ENCODE measurements around the gene PLK5. TPM values are rescaled to one million over a fixed set of nuclear protein-coding genes. Genes with fewer than 3 reads are reported as not detected.
A peak's percentile ranks its signal among the peaks of the same experiment; 100 is the strongest.

Gene PLK5
- total RNA-seq, 1 experiment from 2014 or later, result 1.4 TPM

DNA sequence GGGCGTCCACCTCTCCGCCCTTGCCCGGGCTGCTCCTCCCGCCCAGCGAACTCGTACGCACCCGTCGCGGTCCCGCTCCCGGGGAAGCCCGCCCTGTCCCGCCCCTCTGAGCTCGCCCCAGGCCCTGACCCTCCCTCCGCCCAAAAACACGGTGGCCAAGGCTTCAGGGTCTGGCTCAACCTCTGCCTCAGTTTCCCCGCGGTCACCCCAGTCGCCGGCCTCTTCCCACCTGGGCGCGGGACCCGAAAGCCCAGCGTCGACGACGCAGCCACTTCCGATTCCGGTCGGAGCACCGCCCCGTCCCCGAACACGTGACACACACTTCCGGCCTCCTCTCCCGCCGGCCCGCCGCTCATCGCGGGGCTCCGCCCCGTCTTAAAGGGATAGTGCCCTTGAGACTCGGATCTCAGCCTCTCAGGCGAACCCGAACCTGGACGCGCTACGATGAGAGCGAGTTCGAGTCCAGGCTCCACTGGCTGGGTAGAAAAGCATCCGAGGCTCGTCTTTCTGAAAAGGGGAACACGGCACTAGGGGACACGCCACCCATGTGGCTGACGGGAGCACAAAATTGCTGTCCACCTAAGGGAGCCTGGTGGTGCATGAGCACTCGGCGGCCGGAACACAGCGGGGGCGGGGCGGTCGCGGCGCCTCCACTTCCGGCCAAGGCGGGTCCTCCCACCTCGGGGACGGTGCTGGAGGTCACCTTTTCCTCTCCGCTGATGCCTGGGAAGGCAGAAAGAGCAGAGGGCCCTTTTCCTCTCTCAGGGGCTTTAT, 44.8 kb upstream of the PLK5 start, which contains the start of gene C19orf25:
Gene C19orf25 (minus strand): TSS at position 282 of the 774 bp plus-strand sequence. CDS start 312 bp downstream, outside the sequence.
- Mint-ChIP-seq H3K4me3 (peak within 1 kb of the TSS; percentile 94), H3K4me1 (peaks cover 7% of the 10 kb centered on the region; the same call in 1 of the 2 replicates), H3K36me3 (peaks cover 4% of the 10 kb centered on the region), H3K27ac (peak within 1 kb of the TSS; percentile 98), H3K9me3 (no peaks in the 10 kb centered on the region), H3K27me3 (ENCODE audit: low read depth) (no peaks in the 10 kb centered on the region; the same call in 1 of the 2 replicates)
- ChIA-PET CTCF (interaction anchor here (0.6 kb wide), 2 partner anchors 34 to 282 kb away, joined by 4 to 6 read pairs; no protein-coding TSS in a partner anchor), POLR2A (no interaction called here)
- DNase-seq (ENCODE audit: low spot score) (peak; percentile 95), ATAC-seq (peak; percentile 80)
- TF ChIP-seq, protein P1, sequence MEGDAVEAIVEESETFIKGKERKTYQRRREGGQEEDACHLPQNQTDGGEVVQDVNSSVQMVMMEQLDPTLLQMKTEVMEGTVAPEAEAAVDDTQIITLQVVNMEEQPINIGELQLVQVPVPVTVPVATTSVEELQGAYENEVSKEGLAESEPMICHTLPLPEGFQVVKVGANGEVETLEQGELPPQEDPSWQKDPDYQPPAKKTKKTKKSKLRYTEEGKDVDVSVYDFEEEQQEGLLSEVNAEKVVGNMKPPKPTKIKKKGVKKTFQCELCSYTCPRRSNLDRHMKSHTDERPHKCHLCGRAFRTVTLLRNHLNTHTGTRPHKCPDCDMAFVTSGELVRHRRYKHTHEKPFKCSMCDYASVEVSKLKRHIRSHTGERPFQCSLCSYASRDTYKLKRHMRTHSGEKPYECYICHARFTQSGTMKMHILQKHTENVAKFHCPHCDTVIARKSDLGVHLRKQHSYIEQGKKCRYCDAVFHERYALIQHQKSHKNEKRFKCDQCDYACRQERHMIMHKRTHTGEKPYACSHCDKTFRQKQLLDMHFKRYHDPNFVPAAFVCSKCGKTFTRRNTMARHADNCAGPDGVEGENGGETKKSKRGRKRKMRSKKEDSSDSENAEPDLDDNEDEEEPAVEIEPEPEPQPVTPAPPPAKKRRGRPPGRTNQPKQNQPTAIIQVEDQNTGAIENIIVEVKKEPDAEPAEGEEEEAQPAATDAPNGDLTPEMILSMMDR (IDR thresholded peaks at IDR 0.05), result no peak
- TF ChIP-seq ZNF121 (CRISPR knock-in tag; IDR thresholded peaks at IDR 0.05) (no peak), SMAD3 (CRISPR knock-in tag; IDR thresholded peaks at IDR 0.05; ENCODE audit: borderline replicate concordance) (no peak), PRRX2 (CRISPR knock-in tag; IDR thresholded peaks at IDR 0.05) (no peak), FOXP1 (CRISPR knock-in tag; IDR thresholded peaks at IDR 0.05; ENCODE audit: borderline replicate concordance) (peak; percentile 34; the same call in 1 of the 2 replicates), ZNF423 (CRISPR knock-in tag; IDR thresholded peaks at IDR 0.05) (no peak), ZNF416 (CRISPR knock-in tag; IDR thresholded peaks at IDR 0.05) (0 out of 2 replicates have a peak, but pooled peaks have one; percentile 37), CREM (CRISPR knock-in tag; IDR thresholded peaks at IDR 0.05) (no peak), ETV6 (CRISPR knock-in tag; IDR thresholded peaks at IDR 0.05) (peak; percentile 40), NFATC4 (CRISPR knock-in tag; IDR thresholded peaks at IDR 0.05) (no peak), RORB (CRISPR knock-in tag; IDR thresholded peaks at IDR 0.05) (no peak), SOX15 (CRISPR knock-in tag; IDR thresholded peaks at IDR 0.05) (no peak), ZNF317 (CRISPR knock-in tag; IDR thresholded peaks at IDR 0.05; ENCODE audit: borderline replicate concordance, low read depth) (no peak)
- TF ChIP-seq, protein P2, sequence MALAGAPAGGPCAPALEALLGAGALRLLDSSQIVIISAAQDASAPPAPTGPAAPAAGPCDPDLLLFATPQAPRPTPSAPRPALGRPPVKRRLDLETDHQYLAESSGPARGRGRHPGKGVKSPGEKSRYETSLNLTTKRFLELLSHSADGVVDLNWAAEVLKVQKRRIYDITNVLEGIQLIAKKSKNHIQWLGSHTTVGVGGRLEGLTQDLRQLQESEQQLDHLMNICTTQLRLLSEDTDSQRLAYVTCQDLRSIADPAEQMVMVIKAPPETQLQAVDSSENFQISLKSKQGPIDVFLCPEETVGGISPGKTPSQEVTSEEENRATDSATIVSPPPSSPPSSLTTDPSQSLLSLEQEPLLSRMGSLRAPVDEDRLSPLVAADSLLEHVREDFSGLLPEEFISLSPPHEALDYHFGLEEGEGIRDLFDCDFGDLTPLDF (CRISPR knock-in tag; IDR thresholded peaks at IDR 0.05), result no peak
- TF ChIP-seq, protein P3, sequence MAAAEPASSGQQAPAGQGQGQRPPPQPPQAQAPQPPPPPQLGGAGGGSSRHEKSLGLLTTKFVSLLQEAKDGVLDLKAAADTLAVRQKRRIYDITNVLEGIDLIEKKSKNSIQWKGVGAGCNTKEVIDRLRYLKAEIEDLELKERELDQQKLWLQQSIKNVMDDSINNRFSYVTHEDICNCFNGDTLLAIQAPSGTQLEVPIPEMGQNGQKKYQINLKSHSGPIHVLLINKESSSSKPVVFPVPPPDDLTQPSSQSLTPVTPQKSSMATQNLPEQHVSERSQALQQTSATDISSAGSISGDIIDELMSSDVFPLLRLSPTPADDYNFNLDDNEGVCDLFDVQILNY (CRISPR knock-in tag; IDR thresholded peaks at IDR 0.05), result peak; percentile 48; the same call in 1 of the 2 replicates
- TF ChIP-seq, protein P4, sequence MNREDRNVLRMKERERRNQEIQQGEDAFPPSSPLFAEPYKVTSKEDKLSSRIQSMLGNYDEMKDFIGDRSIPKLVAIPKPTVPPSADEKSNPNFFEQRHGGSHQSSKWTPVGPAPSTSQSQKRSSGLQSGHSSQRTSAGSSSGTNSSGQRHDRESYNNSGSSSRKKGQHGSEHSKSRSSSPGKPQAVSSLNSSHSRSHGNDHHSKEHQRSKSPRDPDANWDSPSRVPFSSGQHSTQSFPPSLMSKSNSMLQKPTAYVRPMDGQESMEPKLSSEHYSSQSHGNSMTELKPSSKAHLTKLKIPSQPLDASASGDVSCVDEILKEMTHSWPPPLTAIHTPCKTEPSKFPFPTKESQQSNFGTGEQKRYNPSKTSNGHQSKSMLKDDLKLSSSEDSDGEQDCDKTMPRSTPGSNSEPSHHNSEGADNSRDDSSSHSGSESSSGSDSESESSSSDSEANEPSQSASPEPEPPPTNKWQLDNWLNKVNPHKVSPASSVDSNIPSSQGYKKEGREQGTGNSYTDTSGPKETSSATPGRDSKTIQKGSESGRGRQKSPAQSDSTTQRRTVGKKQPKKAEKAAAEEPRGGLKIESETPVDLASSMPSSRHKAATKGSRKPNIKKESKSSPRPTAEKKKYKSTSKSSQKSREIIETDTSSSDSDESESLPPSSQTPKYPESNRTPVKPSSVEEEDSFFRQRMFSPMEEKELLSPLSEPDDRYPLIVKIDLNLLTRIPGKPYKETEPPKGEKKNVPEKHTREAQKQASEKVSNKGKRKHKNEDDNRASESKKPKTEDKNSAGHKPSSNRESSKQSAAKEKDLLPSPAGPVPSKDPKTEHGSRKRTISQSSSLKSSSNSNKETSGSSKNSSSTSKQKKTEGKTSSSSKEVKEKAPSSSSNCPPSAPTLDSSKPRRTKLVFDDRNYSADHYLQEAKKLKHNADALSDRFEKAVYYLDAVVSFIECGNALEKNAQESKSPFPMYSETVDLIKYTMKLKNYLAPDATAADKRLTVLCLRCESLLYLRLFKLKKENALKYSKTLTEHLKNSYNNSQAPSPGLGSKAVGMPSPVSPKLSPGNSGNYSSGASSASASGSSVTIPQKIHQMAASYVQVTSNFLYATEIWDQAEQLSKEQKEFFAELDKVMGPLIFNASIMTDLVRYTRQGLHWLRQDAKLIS (CRISPR knock-in tag; IDR thresholded peaks at IDR 0.05; ENCODE audit: borderline replicate concordance), result no peak
- TF ChIP-seq, protein P5, sequence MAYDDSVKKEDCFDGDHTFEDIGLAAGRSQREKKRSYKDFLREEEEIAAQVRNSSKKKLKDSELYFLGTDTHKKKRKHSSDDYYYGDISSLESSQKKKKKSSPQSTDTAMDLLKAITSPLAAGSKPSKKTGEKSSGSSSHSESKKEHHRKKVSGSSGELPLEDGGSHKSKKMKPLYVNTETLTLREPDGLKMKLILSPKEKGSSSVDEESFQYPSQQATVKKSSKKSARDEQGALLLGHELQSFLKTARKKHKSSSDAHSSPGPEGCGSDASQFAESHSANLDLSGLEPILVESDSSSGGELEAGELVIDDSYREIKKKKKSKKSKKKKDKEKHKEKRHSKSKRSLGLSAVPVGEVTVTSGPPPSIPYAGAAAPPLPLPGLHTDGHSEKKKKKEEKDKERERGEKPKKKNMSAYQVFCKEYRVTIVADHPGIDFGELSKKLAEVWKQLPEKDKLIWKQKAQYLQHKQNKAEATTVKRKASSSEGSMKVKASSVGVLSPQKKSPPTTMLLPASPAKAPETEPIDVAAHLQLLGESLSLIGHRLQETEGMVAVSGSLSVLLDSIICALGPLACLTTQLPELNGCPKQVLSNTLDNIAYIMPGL (CRISPR knock-in tag; IDR thresholded peaks at IDR 0.05), result 0 out of 2 replicates have a peak, but pooled peaks have one; percentile 50
- TF ChIP-seq, protein P6, sequence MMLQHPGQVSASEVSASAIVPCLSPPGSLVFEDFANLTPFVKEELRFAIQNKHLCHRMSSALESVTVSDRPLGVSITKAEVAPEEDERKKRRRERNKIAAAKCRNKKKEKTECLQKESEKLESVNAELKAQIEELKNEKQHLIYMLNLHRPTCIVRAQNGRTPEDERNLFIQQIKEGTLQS (CRISPR knock-in tag; conservative IDR thresholded peaks at IDR 0.05), result no peak
- TF ChIP-seq, protein P7, sequence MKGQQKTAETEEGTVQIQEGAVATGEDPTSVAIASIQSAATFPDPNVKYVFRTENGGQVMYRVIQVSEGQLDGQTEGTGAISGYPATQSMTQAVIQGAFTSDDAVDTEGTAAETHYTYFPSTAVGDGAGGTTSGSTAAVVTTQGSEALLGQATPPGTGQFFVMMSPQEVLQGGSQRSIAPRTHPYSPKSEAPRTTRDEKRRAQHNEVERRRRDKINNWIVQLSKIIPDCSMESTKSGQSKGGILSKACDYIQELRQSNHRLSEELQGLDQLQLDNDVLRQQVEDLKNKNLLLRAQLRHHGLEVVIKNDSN (CRISPR knock-in tag; IDR thresholded peaks at IDR 0.05), result peak; percentile 96
- TF ChIP-seq, protein P8, sequence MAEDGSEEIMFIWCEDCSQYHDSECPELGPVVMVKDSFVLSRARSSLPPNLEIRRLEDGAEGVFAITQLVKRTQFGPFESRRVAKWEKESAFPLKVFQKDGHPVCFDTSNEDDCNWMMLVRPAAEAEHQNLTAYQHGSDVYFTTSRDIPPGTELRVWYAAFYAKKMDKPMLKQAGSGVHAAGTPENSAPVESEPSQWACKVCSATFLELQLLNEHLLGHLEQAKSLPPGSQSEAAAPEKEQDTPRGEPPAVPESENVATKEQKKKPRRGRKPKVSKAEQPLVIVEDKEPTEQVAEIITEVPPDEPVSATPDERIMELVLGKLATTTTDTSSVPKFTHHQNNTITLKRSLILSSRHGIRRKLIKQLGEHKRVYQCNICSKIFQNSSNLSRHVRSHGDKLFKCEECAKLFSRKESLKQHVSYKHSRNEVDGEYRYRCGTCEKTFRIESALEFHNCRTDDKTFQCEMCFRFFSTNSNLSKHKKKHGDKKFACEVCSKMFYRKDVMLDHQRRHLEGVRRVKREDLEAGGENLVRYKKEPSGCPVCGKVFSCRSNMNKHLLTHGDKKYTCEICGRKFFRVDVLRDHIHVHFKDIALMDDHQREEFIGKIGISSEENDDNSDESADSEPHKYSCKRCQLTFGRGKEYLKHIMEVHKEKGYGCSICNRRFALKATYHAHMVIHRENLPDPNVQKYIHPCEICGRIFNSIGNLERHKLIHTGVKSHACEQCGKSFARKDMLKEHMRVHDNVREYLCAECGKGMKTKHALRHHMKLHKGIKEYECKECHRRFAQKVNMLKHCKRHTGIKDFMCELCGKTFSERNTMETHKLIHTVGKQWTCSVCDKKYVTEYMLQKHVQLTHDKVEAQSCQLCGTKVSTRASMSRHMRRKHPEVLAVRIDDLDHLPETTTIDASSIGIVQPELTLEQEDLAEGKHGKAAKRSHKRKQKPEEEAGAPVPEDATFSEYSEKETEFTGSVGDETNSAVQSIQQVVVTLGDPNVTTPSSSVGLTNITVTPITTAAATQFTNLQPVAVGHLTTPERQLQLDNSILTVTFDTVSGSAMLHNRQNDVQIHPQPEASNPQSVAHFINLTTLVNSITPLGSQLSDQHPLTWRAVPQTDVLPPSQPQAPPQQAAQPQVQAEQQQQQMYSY (CRISPR knock-in tag; IDR thresholded peaks at IDR 0.05), result no peak
- TF ChIP-seq, protein P9, sequence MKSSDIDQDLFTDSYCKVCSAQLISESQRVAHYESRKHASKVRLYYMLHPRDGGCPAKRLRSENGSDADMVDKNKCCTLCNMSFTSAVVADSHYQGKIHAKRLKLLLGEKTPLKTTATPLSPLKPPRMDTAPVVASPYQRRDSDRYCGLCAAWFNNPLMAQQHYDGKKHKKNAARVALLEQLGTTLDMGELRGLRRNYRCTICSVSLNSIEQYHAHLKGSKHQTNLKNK (CRISPR knock-in tag; IDR thresholded peaks at IDR 0.05), result no peak
